HEK293 (cell line): Measurements from ENCODE around the gene GPR148.

Experiments
- CTCF ChIA-PET: fragments of 350-600 bp; formaldehyde crosslinking; extraction: SDS; loops from one replicate; lab custom pipeline; 2021; ENCODE audit warnings: antibody characterized with exemption; lab: Yijun Ruan, JAX
- POLR2A ChIA-PET: fragments of 300-600 bp; formaldehyde crosslinking; extraction: SDS; loops from one replicate; lab custom pipeline; 2020; ENCODE audit warnings: antibody characterized with exemption, inconsistent platforms; lab: Yijun Ruan, JAX
- H3K27ac ChIP-seq: fragments of 200-500 bp; sonication (Bioruptor generic); 2 replicates; pipeline ENCODE4 v1.5.1; 2014; ENCODE audit warnings: low read depth, low read length, control low read depth, inconsistent platforms; ENCODE audit errors: extremely low read depth
- H3K36me3 ChIP-seq, 2 experiments: fragments of 200-500 bp in 1 of 2; sonication (Bioruptor generic) in 1 of 2; 1 replicate in 1 of 2; 2 replicates in 1 of 2; pipeline ENCODE4 v1.5.1; 2014 to 2017; ENCODE audit warnings: inconsistent platforms in 2 of 2, low read length in 2 of 2; ENCODE audit not compliant: control insufficient read depth in 2 of 2, insufficient read depth in 1 of 2
- H3K4me1 ChIP-seq: fragments of 200-500 bp; sonication (Bioruptor generic); 2 replicates; pipeline ENCODE4 v1.5.1; 2014; ENCODE audit warnings: mild to moderate bottlenecking, low read length, inconsistent platforms; ENCODE audit not compliant: control insufficient read depth, insufficient read depth
- H3K4me3 ChIP-seq: 2 replicates; pipeline ENCODE4 v1.5.1; 2011; ENCODE audit warnings: low read depth, mild to moderate bottlenecking, control low read depth, low read length, moderate library complexity
- H3K9me3 ChIP-seq: fragments of 200-500 bp; sonication (Bioruptor generic); 2 replicates; pipeline ENCODE4 v1.5.1; 2014; ENCODE audit warnings: low read depth, low read length, inconsistent platforms; ENCODE audit not compliant: control insufficient read depth, insufficient read depth
- GLI4 ChIP-seq: fragments of 450-650 bp; formaldehyde crosslinking; IDR thresholded peaks from 2 replicates; pipeline ENCODE4 v1.5.1; 2016; ENCODE audit warnings: missing biosample characterization, missing genetic modification characterization
- GLIS2 ChIP-seq: fragments of 450-650 bp; formaldehyde crosslinking; IDR thresholded peaks from 2 replicates; pipeline ENCODE4 v1.5.1; 2016; ENCODE audit warnings: missing biosample characterization, missing genetic modification characterization
- KLF8 ChIP-seq: fragments of 450-650 bp; formaldehyde crosslinking; IDR thresholded peaks from 2 replicates; pipeline ENCODE4 v1.5.1; 2016; ENCODE audit warnings: missing biosample characterization, missing genetic modification characterization
- KLF9 ChIP-seq: fragments of 450-650 bp; formaldehyde crosslinking; IDR thresholded peaks from 2 replicates; pipeline ENCODE4 v1.5.1; 2016; ENCODE audit warnings: missing biosample characterization, missing genetic modification characterization, low read depth
- ZBTB1 ChIP-seq: fragments of 450-650 bp; formaldehyde crosslinking; IDR thresholded peaks from 2 replicates; pipeline ENCODE4 v1.5.1; 2016; ENCODE audit warnings: missing biosample characterization, missing genetic modification characterization
- ZIC2 ChIP-seq: fragments of 450-650 bp; formaldehyde crosslinking; IDR thresholded peaks from 2 replicates; pipeline ENCODE4 v1.5.1; 2016; ENCODE audit warnings: missing biosample characterization, missing genetic modification characterization
- ZNF121 ChIP-seq: fragments of 450-650 bp; formaldehyde crosslinking; IDR thresholded peaks from 2 replicates; pipeline ENCODE4 v1.5.1; 2016; ENCODE audit warnings: missing biosample characterization, missing genetic modification characterization
- ZNF133 ChIP-seq: fragments of 450-650 bp; formaldehyde crosslinking; IDR thresholded peaks from 2 replicates; pipeline ENCODE4 v1.5.1; 2016; ENCODE audit warnings: missing biosample characterization, missing genetic modification characterization
- ZNF521 ChIP-seq: fragments of 450-650 bp; formaldehyde crosslinking; IDR thresholded peaks from 2 replicates; pipeline ENCODE4 v1.5.1; 2017; ENCODE audit warnings: missing biosample characterization, mild to moderate bottlenecking, missing genetic modification characterization
- ZNF701 ChIP-seq: fragments of 450-650 bp; formaldehyde crosslinking; IDR thresholded peaks from 2 replicates; pipeline ENCODE4 v1.5.1; 2016; ENCODE audit warnings: missing biosample characterization, missing genetic modification characterization
- ZSCAN16 ChIP-seq: fragments of 450-650 bp; formaldehyde crosslinking; IDR thresholded peaks from 2 replicates; pipeline ENCODE4 v1.5.1; 2016; ENCODE audit warnings: missing biosample characterization, missing genetic modification characterization
- TF ChIP-seq, protein P1 (sequence below): fragments of 450-650 bp; formaldehyde crosslinking; IDR thresholded peaks from 2 replicates; pipeline ENCODE4 v1.5.1; 2016; ENCODE audit warnings: missing biosample characterization, missing genetic modification characterization
- TF ChIP-seq, protein P2 (sequence below): fragments of 450-650 bp; formaldehyde crosslinking; IDR thresholded peaks from 2 replicates; pipeline ENCODE4 v1.5.1; 2016; ENCODE audit warnings: missing biosample characterization, missing genetic modification characterization, borderline replicate concordance
- TF ChIP-seq, protein P3 (sequence below): fragments of 450-650 bp; formaldehyde crosslinking; IDR thresholded peaks from 2 replicates; pipeline ENCODE4 v1.5.1; 2016; ENCODE audit warnings: missing biosample characterization, missing genetic modification characterization
- TF ChIP-seq, protein P4 (sequence below): fragments of 450-650 bp; formaldehyde crosslinking; optimal IDR thresholded peaks from 2 replicates; pipeline ENCODE3; 2016; ENCODE audit warnings: missing biosample characterization, mild to moderate bottlenecking, missing genetic modification characterization
- TF ChIP-seq, protein P5 (sequence below): fragments of 450-650 bp; formaldehyde crosslinking; IDR thresholded peaks from 2 replicates; pipeline ENCODE4 v1.5.1; 2016; ENCODE audit warnings: missing biosample characterization, missing genetic modification characterization

The GPR148 gene

DNA sequence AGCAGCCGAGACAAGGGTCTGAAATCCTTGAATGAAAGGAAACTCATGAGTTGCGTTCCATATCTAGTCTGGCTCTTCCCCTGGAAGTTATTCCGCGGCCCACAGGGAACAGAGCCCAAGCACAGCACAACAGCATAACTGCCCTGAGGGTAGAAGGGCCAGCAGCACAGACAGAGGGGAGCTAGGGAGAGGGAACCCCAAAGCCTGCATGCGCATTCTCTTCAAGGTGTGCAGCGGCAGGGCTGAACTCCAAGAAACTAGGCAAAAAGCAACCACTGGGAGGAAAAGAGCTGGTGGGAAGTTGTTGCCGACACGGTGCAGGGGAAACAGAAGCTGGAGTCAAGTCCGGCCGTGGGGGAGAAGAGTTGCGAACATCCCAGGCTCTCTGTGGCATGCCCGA, 11.8 kb downstream of the GPR148 start (continued):
- TF ChIP-seq, protein P1, sequence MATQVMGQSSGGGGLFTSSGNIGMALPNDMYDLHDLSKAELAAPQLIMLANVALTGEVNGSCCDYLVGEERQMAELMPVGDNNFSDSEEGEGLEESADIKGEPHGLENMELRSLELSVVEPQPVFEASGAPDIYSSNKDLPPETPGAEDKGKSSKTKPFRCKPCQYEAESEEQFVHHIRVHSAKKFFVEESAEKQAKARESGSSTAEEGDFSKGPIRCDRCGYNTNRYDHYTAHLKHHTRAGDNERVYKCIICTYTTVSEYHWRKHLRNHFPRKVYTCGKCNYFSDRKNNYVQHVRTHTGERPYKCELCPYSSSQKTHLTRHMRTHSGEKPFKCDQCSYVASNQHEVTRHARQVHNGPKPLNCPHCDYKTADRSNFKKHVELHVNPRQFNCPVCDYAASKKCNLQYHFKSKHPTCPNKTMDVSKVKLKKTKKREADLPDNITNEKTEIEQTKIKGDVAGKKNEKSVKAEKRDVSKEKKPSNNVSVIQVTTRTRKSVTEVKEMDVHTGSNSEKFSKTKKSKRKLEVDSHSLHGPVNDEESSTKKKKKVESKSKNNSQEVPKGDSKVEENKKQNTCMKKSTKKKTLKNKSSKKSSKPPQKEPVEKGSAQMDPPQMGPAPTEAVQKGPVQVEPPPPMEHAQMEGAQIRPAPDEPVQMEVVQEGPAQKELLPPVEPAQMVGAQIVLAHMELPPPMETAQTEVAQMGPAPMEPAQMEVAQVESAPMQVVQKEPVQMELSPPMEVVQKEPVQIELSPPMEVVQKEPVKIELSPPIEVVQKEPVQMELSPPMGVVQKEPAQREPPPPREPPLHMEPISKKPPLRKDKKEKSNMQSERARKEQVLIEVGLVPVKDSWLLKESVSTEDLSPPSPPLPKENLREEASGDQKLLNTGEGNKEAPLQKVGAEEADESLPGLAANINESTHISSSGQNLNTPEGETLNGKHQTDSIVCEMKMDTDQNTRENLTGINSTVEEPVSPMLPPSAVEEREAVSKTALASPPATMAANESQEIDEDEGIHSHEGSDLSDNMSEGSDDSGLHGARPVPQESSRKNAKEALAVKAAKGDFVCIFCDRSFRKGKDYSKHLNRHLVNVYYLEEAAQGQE (tag by site-specific recombination) = no peak
- TF ChIP-seq ZNF521 (no peak), ZIC2 (tag by site-specific recombination) (no peak)
- TF ChIP-seq, protein P2, sequence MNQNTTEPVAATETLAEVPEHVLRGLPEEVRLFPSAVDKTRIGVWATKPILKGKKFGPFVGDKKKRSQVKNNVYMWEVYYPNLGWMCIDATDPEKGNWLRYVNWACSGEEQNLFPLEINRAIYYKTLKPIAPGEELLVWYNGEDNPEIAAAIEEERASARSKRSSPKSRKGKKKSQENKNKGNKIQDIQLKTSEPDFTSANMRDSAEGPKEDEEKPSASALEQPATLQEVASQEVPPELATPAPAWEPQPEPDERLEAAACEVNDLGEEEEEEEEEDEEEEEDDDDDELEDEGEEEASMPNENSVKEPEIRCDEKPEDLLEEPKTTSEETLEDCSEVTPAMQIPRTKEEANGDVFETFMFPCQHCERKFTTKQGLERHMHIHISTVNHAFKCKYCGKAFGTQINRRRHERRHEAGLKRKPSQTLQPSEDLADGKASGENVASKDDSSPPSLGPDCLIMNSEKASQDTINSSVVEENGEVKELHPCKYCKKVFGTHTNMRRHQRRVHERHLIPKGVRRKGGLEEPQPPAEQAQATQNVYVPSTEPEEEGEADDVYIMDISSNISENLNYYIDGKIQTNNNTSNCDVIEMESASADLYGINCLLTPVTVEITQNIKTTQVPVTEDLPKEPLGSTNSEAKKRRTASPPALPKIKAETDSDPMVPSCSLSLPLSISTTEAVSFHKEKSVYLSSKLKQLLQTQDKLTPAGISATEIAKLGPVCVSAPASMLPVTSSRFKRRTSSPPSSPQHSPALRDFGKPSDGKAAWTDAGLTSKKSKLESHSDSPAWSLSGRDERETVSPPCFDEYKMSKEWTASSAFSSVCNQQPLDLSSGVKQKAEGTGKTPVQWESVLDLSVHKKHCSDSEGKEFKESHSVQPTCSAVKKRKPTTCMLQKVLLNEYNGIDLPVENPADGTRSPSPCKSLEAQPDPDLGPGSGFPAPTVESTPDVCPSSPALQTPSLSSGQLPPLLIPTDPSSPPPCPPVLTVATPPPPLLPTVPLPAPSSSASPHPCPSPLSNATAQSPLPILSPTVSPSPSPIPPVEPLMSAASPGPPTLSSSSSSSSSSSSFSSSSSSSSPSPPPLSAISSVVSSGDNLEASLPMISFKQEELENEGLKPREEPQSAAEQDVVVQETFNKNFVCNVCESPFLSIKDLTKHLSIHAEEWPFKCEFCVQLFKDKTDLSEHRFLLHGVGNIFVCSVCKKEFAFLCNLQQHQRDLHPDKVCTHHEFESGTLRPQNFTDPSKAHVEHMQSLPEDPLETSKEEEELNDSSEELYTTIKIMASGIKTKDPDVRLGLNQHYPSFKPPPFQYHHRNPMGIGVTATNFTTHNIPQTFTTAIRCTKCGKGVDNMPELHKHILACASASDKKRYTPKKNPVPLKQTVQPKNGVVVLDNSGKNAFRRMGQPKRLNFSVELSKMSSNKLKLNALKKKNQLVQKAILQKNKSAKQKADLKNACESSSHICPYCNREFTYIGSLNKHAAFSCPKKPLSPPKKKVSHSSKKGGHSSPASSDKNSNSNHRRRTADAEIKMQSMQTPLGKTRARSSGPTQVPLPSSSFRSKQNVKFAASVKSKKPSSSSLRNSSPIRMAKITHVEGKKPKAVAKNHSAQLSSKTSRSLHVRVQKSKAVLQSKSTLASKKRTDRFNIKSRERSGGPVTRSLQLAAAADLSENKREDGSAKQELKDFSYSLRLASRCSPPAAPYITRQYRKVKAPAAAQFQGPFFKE (tag by site-specific recombination) = no peak

DNA sequence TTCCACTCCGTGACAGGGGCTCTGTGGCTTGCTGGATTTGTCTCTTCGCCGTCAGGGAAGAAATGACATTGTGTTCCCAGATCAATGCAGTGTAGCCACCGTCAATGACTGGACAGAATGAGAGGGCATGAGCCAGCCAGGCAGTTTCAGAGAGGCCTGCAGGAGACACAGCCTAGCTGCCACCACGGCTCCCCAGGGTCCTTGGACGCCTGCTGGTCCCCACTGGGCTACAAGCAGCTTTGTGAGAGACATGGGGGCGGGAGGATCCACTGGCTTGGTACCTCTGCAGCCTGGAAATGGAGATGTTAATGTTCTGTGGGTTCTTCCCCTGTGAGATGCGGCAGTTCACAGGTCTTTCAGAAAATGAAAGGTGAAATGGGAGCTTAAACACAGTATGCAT, 14.4 kb downstream of the GPR148 start:
- TF ChIP-seq ZBTB1 (tag by site-specific recombination) (no peak), GLI4 (tag by site-specific recombination) (no peak), GLIS2 (no peak), ZSCAN16 (tag by site-specific recombination) (no peak), ZNF121 (no peak), KLF9 (no peak), ZNF133 (no peak), ZNF701 (no peak), KLF8 (tag by site-specific recombination) (no peak)
- TF ChIP-seq, protein P3, sequence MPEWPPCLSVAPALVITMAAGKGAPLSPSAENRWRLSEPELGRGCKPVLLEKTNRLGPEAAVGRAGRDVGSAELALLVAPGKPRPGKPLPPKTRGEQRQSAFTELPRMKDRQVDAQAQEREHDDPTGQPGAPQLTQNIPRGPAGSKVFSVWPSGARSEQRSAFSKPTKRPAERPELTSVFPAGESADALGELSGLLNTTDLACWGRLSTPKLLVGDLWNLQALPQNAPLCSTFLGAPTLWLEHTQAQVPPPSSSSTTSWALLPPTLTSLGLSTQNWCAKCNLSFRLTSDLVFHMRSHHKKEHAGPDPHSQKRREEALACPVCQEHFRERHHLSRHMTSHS (tag by site-specific recombination) = no peak
- TF ChIP-seq, protein P4, sequence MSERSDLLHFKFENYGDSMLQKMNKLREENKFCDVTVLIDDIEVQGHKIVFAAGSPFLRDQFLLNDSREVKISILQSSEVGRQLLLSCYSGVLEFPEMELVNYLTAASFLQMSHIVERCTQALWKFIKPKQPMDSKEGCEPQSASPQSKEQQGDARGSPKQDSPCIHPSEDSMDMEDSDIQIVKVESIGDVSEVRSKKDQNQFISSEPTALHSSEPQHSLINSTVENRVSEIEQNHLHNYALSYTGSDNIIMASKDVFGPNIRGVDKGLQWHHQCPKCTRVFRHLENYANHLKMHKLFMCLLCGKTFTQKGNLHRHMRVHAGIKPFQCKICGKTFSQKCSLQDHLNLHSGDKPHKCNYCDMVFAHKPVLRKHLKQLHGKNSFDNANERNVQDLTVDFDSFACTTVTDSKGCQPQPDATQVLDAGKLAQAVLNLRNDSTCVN (tag by site-specific recombination) = no peak
- TF ChIP-seq, protein P5, sequence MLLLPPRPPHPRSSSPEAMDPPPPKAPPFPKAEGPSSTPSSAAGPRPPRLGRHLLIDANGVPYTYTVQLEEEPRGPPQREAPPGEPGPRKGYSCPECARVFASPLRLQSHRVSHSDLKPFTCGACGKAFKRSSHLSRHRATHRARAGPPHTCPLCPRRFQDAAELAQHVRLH (tag by site-specific recombination) = no peak
- Histone ChIP-seq H3K4me3 (no peak overlapping the region), H3K36me3 (no peaks in the 10 kb centered on the region), H3K4me1 (no peaks in the 10 kb centered on the region), H3K27ac (no peak overlapping the region), H3K9me3 (no peaks in the 10 kb centered on the region)
- ChIA-PET CTCF (no interaction called here), POLR2A (no interaction called here)
